Measurements from ENCODE around the gene AIFM1.
"Not testable (repeated sequence)": the region's sequence is repeated elsewhere in the genome, so short reads cannot be mapped to it uniquely, and the experiment has no call there.

AIFM1 gene

DNA sequence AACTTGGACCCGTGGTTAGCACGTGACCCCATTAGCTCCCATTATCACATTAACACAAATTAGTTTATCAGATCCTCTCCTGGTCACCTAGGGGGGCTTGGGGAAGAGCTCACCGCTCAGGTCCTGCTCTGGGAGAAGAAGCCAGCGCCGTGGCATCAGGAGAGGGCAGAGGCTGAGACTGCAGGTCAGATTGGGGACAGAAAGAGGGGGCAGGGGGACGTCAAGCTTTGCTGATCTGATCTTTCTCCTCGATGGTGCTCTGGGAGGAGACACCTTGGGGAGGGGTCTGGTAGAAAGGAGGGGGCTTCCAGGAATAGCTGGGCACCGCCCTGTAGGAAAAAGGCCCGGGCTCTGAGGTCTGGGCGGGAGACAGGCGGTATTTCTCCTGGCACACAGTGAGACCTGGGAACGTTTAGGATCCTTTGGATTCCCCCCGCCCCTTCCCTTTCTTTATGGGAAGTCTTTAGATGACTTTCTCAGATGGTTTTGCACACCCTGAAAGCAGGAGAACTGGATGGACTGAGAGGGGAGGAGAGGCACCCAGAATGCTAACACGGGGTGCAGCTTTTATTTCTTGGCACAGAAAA, 46.2 kb downstream of the AIFM1 start:
- no peak for DNase-seq
- TF ChIP-seq GATA1 (IDR thresholded peaks at IDR 0.05; ENCODE audit: low read depth, low read length) (no peak), POLR2A (IDR thresholded peaks at IDR 0.05; ENCODE audit: low read length) (no peak)

DNA sequence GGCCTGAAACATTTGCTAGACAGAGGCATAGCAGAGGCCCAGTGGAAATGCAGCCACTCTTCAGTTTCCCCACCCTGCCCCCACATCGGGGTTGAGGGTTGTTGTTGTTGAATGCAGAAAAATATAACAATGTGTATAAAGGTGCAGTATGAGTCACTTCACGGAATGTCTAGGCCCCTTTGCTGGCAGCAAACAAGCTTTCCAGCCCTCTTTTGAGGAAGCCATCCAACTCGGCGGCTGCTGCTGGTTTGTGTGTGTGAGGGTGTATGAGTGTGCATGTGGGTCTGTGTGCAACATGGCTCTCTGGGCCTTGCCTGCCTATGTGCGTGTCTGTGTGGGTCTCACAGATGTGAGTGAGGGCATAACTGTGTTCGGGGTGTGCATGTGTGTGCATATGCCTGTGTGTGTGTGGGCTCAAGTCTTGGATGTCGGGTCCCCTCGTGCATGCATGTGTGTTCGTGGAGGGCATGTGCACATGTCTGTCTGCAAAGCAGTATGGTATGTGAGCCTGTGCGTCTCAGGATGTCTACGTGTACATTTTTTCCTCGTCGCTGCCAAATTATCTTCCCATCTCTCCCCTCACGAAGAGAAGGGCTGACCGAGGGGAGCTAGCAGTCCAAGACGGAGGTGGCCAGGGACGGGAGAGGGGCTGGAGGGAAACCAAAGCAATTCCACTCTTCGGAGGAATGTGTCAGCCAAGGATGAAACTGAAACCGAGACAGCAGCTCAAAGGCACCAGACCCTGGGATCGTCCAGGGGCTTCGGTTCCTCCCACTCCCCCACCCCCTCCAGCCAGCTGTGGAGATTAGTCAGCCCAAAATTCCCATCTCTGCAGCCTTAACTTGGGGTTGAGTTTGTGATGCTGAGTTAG, 47.0 kb downstream of the AIFM1 start:
- DNase-seq: no peak
- TF ChIP-seq POLR2A (IDR thresholded peaks at IDR 0.05; ENCODE audit: low read length): no peak
- no peak for TF ChIP-seq GATA1 (IDR thresholded peaks at IDR 0.05; ENCODE audit: low read depth, low read length)

DNA sequence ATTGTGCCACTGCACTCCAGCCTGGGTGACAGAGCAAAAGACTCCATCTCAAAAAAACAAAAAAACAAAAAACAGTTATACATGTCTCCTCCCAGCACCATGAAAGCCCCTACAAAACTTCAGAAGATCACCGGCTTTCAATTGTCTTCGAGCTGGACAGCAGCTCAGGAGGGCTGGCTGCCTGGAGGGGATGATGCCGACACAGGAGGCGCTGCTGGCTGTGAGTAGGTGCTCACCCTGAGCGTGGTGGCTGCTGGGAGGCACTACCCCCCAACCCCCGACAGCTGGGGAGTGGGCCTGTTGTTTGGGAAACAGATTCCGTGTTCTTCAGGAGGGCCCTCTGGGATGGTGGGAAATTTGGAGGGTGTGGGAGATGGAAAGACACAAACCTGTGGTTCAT, 48.5 kb downstream of the AIFM1 start:
- TF ChIP-seq GATA1 (IDR thresholded peaks at IDR 0.05; ENCODE audit: low read depth, low read length) (no peak), POLR2A (IDR thresholded peaks at IDR 0.05; ENCODE audit: low read length) (no peak)
- DNase-seq: no peak

DNA sequence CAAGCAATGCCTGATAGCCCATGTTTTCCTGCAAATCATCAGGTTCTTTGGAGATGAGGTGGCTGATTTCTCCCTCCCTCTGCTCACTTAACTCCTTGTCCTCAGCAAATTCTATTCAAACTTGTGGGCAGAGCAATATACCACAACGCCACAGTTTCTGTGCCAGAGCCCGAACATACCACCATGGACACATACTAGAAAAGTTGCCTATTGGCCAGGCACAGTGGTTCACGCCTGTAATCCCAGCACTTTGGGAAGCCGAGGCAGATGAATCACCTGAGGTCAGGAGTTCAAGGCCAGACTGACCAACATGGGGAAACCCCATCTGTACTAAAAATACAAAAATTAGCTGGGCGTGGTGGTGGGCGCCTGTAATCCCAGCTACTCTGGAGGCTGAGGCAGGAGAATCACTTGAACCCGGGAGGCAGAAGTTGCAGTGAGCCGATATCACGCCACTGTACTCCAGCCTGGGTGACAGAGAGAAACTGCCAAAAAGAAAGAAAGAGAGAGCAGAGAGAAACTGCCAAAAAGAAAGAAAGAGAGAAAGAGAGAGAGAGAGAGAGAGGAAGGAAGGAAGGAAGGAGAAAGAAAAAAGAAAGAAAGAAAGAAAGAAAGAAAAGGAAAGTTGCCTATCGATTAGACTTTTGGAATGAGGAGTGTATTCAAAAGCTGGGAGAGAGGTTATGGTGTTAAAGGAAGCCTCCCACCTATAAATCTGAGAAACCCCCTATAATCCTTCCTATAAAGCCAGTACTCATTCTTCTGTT, 50.3 kb downstream of the AIFM1 start:
- not testable (repeated sequence) for DNase-seq

DNA sequence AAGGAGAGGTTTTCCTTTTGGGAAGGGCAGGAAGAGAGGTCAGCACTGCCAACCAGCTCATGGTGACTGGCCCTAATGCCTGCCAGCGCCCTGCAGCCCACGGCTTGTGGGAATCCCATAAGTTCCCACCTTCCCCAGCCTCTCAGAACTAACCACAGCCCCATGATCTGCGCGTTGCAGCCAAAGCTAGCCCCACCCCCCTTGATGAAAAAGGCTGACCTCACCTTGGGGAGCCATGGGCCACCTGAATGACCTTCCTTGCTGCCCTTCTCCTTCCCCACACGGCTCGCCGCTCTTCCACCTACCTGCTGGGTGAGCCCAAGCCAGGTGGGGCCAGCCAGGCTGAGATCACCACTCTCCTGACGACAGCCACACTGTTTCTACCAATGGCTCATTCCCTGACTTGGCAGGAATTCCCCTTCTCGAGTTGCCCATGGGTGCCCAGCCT, 51.5 kb downstream of the AIFM1 start:
- DNase-seq: no peak
- TF ChIP-seq POLR2A (IDR thresholded peaks at IDR 0.05; ENCODE audit: low read length) (no peak), GATA1 (IDR thresholded peaks at IDR 0.05; ENCODE audit: low read depth, low read length) (no peak)

DNA sequence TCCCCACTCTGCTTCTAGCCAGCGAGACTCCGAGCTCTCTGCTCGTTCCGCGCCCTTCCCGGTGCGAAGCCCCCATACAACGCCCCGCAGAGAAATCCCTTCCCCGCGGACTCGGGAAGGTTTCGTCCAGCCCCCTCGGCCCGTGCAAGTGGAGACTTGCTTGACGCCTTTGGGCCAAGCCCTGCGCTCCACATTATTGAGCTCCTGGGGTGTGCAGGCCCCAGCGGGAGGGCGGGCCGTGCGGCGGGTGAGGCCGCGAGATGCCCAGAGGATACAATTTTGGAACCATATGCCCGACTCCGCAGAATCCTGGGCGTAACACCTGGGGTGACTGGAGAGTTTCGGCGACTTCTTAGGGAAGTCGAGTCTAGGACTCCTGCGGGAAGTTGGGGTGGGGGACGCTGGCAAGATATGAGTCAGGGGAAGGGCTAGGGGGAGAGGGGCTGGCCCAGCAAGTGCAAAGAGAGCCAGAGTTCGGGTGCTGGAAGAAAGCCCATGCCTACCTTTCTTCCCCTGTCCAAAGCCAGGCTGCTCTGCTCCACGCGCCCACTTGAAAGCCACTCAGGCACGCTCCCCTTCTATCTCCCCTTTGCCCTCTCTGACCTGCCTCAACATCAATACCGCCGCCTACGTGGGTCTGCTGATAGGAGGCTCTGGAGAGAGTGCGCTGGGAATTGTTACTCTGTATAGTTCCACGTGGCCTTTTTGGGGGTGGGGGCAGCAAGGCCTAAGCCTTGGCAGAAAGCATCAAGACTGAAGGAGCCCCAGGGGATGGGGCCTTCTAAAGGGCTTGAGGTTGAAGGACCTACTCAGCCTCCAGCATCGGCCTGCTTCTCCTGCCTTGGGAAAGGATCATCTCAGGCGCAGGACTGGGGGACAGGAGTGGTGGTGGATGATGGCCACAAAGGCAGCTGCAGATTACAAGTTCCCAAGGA, 54.2 kb downstream of the AIFM1 start:
- TF ChIP-seq POLR2A (IDR thresholded peaks at IDR 0.05; ENCODE audit: low read length): no peak
- TF ChIP-seq GATA1 (IDR thresholded peaks at IDR 0.05; ENCODE audit: low read depth, low read length): no peak
- DNase-seq: peak; percentile 16 to 32

DNA sequence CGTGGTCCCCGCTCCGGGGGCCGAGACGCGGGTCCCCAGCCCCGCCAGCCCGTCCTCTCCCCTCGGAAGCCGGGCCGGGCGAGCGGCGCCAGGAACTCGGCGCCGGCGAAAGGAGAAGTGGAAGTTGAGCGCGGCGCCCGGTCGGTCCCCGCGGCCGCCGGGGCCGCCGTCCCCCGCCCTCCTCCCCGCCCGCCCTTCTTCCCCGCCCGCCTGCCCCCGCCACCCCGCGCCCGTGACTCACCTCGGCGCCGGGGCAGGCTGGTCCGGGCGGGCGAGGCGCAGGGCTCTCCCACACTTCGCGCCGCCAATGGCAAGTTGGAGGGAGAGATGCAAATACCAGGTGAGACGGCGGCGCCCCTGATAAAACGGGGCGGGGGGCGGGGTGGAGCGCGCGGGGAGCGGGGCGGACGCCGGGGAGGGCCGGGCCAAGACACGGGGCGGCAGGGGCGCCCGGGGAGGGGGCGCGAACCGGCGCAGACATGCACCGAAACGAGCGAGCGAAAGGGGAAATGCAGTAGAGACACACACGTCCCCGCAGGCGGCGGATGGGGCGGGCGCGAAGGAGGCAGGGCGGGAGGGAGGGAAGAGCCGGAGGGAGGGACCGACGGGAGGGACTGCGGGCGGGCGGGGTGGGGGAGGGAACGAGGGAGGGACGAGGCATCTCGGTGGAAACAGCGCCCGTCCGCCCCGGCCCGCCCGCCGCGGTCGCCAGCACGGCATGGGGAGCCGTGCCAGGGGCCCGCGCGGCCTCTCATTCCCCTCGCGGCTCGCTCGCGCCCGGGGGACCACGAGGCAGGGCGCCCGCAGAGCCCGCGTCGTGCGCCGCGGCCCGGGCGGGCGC, 55.0 kb downstream of the AIFM1 start, which contains the start of gene ELF4:
Gene ELF4, minus strand, starts transcription at position 119 of the 841 bp plus-strand sequence. CDS start 29,167 bp downstream, outside the sequence.
- peak; percentile 50 to 75 for DNase-seq
- TF ChIP-seq GATA1 (IDR thresholded peaks at IDR 0.05; ENCODE audit: low read depth, low read length) (no peak), POLR2A (IDR thresholded peaks at IDR 0.05; ENCODE audit: low read length) (no peak)

DNA sequence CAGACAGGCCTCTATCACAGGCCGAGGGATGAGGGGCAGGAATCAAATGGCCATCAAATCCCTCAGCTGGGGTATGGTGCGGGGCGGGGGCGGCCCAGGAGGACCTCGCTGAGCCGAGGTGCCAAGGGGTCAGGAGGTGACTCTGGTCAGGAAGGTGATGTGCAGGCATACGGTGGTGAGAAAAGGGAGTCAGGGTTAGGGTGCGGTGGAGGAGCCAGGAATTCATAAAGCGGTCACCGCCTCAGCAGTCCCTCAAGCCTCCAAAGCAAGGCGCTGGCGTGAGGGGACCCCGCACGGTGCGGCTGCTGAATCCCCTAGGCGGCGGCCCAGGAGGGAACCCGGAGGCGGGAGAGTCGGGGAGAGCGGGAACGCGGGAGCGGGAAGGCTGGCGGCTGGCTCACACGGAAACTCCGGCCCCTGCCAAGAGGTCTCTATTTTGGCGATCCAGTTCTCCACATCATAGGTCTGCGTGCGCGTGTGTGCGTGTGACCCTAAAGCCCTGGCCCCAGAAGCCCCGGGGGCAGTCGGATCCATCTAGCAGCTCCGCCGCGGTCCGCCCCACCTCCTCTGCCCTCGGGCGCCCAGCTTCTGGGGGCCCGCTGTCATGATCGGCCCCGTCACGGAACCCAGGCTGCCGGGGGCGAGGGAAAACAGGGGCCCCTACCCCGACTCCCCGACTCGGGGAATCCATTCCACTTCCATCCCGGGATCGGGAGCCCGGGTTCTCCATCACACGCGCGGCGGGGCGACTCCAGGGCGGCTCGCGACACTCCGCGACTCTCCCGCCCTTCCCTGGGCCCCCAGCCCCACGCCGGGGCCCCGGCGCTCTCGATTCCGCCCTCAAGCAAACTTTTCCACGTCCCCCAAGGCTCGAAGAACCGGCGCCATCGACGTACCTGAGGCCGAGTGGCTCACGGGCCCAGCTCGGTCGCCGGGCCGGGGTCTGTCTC, 55.9 kb downstream of the AIFM1 start:
- TF ChIP-seq POLR2A (IDR thresholded peaks at IDR 0.05; ENCODE audit: low read length) (peak; percentile 34), GATA1 (IDR thresholded peaks at IDR 0.05; ENCODE audit: low read depth, low read length) (no peak)
- peak; percentile 33 to 51 for DNase-seq

DNA sequence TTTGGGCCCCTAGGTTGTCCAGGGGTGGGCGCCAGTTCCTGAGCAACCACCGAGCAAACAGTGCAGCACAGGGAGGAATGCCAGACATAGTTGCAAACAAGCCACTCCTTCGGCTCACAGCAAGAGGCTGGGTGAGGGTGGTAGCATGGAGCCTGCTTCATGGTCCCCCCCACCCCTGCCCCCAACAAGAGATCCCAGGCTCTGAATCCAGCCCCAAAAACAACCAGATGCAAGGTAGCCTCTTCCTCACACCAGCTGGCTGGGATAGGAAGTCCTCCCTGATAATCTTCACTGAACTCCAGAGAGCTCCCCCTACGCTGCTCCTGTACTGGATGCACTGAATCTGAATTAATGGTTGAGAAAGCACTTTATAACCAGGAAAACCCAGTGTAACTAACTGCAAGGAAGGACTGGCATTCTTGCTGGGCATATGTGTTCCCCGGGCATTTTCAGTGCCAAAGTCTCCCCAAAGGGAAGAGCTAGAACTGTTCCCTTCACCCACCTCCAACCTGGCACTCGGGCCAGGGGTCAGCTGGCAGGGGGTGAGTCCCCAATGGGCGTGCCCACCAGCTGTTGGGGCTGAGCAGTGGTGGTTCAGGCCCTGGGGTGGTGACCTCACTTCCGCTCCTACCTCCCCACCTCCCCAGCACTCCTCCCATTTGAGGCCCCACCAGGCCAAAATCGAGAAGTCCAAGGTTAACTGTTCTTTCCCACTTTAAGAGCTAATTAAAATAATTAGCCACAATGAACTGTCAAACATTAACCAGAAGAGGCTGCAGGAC, 56.8 kb downstream of the AIFM1 start:
- DNase-seq: peak; percentile 54 to 61
- TF ChIP-seq GATA1 (IDR thresholded peaks at IDR 0.05; ENCODE audit: low read depth, low read length) (no peak), POLR2A (IDR thresholded peaks at IDR 0.05; ENCODE audit: low read length) (no peak)

DNA sequence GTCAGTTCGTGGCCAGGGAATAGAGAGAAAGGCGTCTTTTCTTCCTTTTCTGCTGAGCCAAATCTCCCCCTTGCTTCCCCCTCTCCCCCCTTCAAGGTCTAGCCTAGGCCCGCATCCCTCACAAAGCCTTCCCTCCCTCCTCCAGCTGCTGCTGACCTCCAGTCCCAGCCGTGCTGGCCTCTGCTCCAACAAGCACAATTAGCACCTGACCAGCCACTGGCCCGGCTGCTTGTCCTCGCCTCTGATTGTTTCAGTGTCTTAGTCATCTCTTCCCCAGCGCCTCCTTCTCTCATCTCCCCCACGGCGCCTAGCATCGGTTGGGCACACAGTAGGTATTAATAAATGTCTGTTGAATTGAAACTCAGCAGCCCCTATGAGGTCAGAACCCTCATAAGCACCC, 59.6 kb downstream of the AIFM1 start:
- TF ChIP-seq GATA1 (IDR thresholded peaks at IDR 0.05; ENCODE audit: low read depth, low read length): no peak
- no peak for TF ChIP-seq POLR2A (IDR thresholded peaks at IDR 0.05; ENCODE audit: low read length)

DNA sequence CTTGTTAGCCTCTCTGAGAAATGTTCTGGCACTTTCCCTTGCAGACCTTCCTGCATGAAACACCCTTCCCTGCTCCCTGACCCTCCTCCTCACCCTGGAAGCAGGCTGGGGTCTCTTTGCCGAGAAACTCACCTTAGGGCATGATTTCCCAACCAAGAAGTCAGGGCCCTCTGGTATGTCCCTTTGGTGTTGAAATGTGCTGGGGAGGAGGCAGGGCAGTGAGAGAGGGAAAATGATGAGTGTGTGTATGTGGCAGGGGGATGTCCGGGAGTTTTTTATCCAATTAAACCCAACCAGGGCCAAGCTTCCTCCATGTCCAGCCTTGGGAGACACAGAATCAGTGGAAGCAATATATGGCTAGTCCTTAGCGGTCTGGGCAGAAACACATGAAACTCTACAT, 60.4 kb downstream of the AIFM1 start:
- TF ChIP-seq POLR2A (IDR thresholded peaks at IDR 0.05; ENCODE audit: low read length): no peak
- no peak for TF ChIP-seq GATA1 (IDR thresholded peaks at IDR 0.05; ENCODE audit: low read depth, low read length)
- no peak for DNase-seq

More for the DNA sequence above, 59.6 kb downstream of the AIFM1 start:
- no peak for DNase-seq

Measured in erythroblast (primary cell).